Activated T-helper 17 cell treated with anti-CD3 and anti-CD28 coated beads, Interleukin-2, amount 50 U/mL, for 72 hours (primary cell): Measurements from ENCODE around the gene OSBPL6. TPM values are rescaled to one million over a fixed set of nuclear protein-coding genes. Genes with fewer than 3 reads are reported as not detected.

Experiments used
- ATAC-seq: fragments of 150-1000 bp; cut with Tn5 transposase; replicated peaks from 2 replicates; pipeline ENCODE4 v1.10.0; 2021; ENCODE audit warnings: mild to moderate bottlenecking, moderate library complexity
- H3K27ac Mint-ChIP-seq: one replicate; pipeline ENCODE4 v1.8.0; 2022; ENCODE audit warnings: mixed read lengths
- H3K27me3 Mint-ChIP-seq: one replicate; pipeline ENCODE4 v1.8.0; 2022; ENCODE audit warnings: mixed read lengths
- H3K36me3 Mint-ChIP-seq: one replicate; pipeline ENCODE4 v1.8.0; 2022; ENCODE audit warnings: low read depth, mild to moderate bottlenecking, mixed read lengths
- H3K4me1 Mint-ChIP-seq: one replicate; pipeline ENCODE4 v1.8.0; 2022; ENCODE audit warnings: mixed read lengths
- H3K4me3 Mint-ChIP-seq: one replicate; pipeline ENCODE4 v1.8.0; 2022; ENCODE audit warnings: mild to moderate bottlenecking, mixed read lengths
- H3K9me3 Mint-ChIP-seq: one replicate; pipeline ENCODE4 v1.8.0; 2022; ENCODE audit warnings: mixed read lengths
- total RNA-seq, 2 donors: library from RNA; stranded (reverse); gene quantifications; one replicate each; pipeline ENCODE4 v1.2.3, GENCODE V29; 2022

OSBPL6 gene
- total RNA-seq, 2 donors from 2014 or later, result 0.77 to 1.0 TPM

DNA sequence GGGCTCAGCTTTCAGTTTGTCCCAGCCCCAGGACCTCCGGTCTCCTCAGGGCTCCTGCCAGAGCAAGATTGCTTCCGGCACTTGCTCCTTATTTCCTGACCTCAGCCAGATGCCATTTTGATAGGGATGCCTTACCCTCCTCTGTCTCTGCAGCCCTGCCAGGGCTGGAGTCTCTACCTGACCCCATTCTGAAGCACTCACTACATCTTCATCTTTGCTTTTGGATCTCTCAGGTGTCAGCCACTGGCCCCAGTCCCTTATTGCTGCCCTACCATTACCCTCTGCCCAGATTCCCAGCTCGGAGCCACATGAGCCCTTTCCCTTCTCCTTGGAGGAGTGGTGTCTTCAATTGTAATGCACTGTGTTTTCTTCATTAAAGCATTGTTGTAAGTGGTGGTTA, 17.1 kb downstream of the OSBPL6 start:
- ATAC-seq, result no peak
- Mint-ChIP-seq H3K36me3 (no peaks in the 10 kb centered on the region), H3K27ac (no peak overlapping the region), H3K4me1 (no peaks in the 10 kb centered on the region), H3K27me3 (peaks cover 44% of the 10 kb centered on the region), H3K4me3 (no peak overlapping the region), H3K9me3 (no peaks in the 10 kb centered on the region)

DNA sequence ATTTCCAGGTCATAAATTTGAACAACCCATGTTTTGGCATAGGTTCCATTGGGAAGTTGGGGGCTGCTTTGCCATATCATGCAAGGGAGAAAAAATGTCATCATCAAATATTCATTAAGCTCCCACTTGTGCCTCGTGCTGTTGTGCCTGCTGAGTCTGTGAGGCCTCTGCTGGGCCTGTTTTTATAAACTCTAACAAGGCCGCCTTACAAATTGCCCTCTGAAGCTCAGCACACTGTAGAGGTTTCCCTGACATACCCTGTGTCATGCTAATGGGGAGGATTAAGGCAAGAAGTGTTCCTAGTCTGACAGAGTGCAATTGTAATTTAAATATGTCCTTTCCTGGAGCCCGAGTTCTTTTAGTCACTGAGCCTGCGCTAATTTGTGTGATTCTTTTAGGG, 17.6 kb downstream of the OSBPL6 start:
- ATAC-seq, result no peak
- Mint-ChIP-seq H3K36me3 (no peaks in the 10 kb centered on the region), H3K27ac (no peak overlapping the region), H3K4me1 (no peaks in the 10 kb centered on the region), H3K9me3 (no peaks in the 10 kb centered on the region), H3K27me3 (peaks cover 48% of the 10 kb centered on the region), H3K4me3 (no peak overlapping the region)

DNA sequence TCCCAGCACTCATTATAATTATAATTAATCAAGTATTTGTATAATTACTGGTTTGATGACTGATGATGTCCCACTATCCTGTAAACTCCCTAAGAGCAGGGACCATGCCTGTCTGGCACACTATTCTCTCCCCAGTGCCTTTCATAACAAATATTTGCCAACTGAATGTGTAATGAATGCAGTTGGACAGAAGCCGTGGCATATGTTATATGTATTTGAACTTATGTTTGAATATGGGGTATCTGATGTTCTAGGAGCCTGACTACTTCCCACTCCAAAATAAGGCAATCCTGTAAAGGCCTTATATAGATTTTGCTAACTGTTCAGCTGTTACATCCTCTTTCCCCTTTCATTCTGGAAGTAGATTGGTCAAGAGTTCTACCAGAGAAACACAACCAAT, 19.7 kb downstream of the OSBPL6 start:
- H3K9me3 Mint-ChIP-seq, result no peaks in the 10 kb centered on the region
- peaks cover 37% of the 10 kb centered on the region for H3K27me3 Mint-ChIP-seq
- no peak overlapping the region for H3K27ac Mint-ChIP-seq
- no peak for ATAC-seq
- H3K4me1 Mint-ChIP-seq, result no peaks in the 10 kb centered on the region
- H3K4me3 Mint-ChIP-seq, result no peak overlapping the region
- H3K36me3 Mint-ChIP-seq, result no peaks in the 10 kb centered on the region

DNA sequence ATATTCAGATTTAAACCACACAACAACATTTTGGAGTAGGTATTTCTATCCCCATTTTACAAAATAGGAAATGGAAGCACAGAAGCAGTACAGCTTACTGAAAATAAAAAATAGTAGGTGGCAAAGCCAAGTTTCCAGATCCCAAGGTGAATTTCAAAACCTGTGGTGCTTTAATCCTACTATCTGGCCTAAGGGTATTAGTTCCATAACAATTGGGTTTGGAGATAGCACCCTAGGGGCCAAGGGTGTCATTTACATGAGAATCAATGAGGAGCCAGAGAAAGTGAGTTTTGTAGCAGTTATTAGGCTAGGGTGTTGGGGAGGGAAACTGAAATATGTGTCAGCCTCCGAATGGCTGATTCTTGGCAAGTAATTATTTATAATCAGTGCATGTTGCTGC, 24.9 kb downstream of the OSBPL6 start:
- no peak for ATAC-seq
- no peaks in the 10 kb centered on the region for H3K4me1 Mint-ChIP-seq
- H3K9me3 Mint-ChIP-seq, result no peaks in the 10 kb centered on the region
- H3K27me3 Mint-ChIP-seq, result peaks cover 41% of the 10 kb centered on the region
- H3K4me3 Mint-ChIP-seq, result no peak overlapping the region
- no peaks in the 10 kb centered on the region for H3K36me3 Mint-ChIP-seq
- H3K27ac Mint-ChIP-seq, result no peak overlapping the region

DNA sequence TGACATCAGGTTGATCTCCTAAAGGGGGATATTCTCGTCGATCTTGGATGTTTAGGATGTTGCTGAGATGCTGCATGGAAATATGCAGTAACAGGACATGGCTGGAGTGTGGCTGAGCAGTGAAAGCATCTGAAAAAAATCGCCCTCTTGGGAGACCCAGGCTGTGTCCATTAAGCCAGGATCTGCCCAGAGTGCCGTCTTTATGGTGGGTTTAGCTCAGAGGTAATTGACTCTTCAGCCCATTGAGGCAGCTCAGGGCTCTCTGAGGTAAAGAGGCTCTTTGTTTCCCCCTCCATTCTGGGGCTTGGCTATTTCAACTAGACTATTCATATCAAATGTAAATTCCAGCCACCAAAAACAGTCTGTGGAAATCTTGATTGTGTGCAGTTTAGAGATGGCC, 26.5 kb downstream of the OSBPL6 start:
- H3K4me3 Mint-ChIP-seq, result no peak overlapping the region
- H3K36me3 Mint-ChIP-seq, result no peaks in the 10 kb centered on the region

DNA sequence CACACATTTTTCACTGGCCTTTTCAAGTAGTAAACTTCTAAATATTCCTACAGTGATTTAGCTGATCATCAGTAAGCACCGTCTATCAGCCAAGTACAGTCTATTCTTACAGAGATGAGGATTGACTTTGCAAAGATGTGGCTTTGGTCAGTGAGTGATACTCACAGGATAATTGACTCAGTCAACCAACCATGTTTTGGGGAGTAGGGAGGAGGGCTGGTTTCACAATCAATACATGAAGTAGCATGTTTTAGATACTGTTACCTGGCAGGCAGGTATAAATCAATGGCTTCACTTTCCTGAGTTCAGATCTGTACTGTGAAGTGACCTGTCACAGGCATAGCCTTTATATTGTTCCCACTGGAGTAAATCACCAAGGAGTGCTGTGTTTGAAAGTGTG, 27.2 kb downstream of the OSBPL6 start:
- H3K4me3 Mint-ChIP-seq, result no peak overlapping the region
- H3K9me3 Mint-ChIP-seq, result no peaks in the 10 kb centered on the region
- ATAC-seq, result no peak
- peaks cover 45% of the 10 kb centered on the region for H3K27me3 Mint-ChIP-seq
- no peaks in the 10 kb centered on the region for H3K36me3 Mint-ChIP-seq
- no peaks in the 10 kb centered on the region for H3K4me1 Mint-ChIP-seq
- no peak overlapping the region for H3K27ac Mint-ChIP-seq

More for the DNA sequence above, 26.5 kb downstream of the OSBPL6 start:
- no peak overlapping the region for H3K27ac Mint-ChIP-seq
- no peak for ATAC-seq
- peaks cover 44% of the 10 kb centered on the region for H3K27me3 Mint-ChIP-seq
- H3K9me3 Mint-ChIP-seq, result no peaks in the 10 kb centered on the region
- H3K4me1 Mint-ChIP-seq, result no peaks in the 10 kb centered on the region

DNA sequence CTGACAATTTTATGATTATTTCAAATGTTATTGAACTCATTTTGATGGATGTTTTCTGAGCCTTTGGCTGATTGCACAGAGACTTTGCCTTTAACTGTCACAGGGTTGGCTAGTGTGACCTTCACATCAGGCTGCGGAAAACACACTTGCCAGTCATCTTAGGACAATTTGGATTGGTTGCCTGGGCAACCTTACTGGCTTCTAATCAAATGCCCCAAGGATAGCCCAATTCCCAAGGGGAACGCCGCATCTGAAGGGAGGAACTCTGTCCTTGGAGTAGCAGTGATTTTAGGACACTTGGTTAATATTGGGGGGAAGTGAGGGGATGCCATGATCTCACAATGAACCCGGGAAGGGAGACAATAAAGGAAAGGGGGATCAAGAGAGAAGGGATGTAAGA, 29.5 kb downstream of the OSBPL6 start:
- H3K27me3 Mint-ChIP-seq, result peaks cover 41% of the 10 kb centered on the region
- no peak for ATAC-seq
- no peak overlapping the region for H3K27ac Mint-ChIP-seq
- no peaks in the 10 kb centered on the region for H3K9me3 Mint-ChIP-seq
- no peak overlapping the region for H3K4me3 Mint-ChIP-seq
- no peaks in the 10 kb centered on the region for H3K4me1 Mint-ChIP-seq
- no peaks in the 10 kb centered on the region for H3K36me3 Mint-ChIP-seq

DNA sequence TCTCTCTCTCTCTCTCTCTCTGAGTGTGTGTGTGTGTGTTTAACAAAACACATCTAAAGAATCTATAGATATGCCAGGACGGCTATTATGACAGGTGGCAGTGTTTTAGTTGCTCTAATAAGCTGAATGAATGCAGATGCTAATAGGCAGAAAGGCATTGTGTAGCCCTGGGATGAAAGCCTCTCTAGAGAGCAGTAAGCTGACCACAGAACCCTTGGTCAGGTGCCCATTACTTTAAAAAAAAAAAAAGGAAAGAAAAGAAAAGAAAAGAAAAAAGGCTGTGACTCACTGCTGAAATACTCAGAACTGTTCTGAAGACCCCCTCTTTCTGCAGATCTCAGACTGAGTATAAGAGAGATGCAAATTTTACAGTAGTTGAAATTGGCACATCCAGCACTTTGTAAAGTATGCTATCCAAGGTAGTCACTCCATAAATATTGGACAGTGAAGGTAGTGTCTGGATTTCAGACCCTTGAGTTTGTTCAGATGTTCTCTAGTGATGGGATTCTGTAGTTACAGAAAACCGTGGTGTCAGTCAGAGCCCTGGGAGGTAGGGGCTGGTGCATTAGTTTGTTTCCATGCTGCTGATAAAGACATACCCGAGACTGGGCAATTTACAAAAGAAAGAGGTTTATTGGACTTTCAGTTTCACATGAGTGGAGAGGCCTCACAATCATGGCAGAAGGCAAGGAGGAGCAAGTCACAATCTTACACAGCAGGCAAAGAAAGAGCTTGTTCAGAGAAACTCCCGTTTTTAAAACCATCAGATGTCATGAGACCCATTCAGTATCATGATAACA, 30.9 kb downstream of the OSBPL6 start:
- Mint-ChIP-seq H3K4me1 (no peaks in the 10 kb centered on the region), H3K9me3 (no peaks in the 10 kb centered on the region), H3K27me3 (peaks cover 38% of the 10 kb centered on the region), H3K36me3 (no peaks in the 10 kb centered on the region), H3K27ac (no peak overlapping the region), H3K4me3 (no peak overlapping the region)
- ATAC-seq, result no peak

DNA sequence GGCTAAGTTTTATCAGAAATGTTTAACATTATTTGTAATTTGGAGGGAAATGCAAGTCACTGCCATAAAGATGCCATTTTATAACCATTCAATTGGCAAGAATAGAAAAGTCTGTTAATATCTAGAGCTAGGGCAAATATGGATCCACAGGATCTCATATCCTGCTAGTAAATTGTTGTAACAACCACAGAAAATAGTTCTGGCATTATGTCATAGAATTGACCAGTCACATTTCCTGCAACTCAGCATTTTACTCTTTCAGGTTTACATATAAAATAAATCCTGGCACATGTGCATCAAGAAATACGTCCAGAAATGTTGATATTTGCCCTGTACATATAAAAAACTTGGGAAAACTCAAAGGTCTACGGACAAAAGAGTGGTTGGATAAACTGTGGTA, 32.9 kb downstream of the OSBPL6 start:
- Mint-ChIP-seq H3K27ac (no peak overlapping the region), H3K9me3 (no peaks in the 10 kb centered on the region), H3K36me3 (no peaks in the 10 kb centered on the region), H3K4me1 (no peaks in the 10 kb centered on the region), H3K4me3 (no peak overlapping the region), H3K27me3 (peaks cover 25% of the 10 kb centered on the region)
- no peak for ATAC-seq

DNA sequence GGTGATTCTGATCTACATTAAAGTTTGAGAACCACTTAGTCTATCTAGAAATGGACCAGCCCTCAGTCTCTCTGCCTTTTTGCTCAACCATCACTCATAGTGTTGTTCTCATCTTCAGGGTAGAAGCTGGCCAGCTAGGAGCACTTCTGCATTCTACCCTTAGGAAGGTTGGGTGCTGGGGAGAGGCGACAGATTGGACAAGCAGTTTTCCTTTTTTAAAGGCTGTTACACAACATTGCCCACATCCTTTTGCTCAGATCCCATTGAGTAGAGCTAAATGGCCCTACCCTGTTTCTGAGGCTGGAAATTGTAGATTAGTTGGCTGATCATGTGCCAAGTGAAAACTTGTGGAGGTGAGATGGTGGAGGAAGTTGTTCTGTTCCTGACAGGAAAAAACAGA, 35.6 kb downstream of the OSBPL6 start:
- Mint-ChIP-seq H3K4me1 (no peaks in the 10 kb centered on the region), H3K9me3 (no peaks in the 10 kb centered on the region), H3K27me3 (peaks cover 12% of the 10 kb centered on the region), H3K36me3 (no peaks in the 10 kb centered on the region), H3K27ac (no peak overlapping the region), H3K4me3 (no peak overlapping the region)
- ATAC-seq, result no peak

DNA sequence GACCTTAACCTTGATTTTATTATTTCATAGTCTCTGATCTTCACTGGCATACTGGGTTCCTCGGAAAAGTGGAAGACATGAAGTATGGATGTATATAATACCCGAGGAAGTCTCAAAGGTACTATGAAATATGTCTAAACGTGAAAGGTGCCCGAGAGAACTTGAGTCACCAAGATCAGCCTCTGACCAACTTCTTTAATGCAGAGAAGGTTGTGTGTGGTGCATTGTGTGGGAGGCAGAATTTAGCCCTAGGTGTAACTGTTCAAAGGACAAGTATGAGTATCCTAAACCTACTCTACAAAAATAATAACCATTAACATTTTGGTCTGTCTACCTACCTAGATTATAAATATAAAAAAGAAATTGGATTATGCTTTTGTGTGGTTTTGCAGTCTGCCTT, 36.1 kb downstream of the OSBPL6 start:
- Mint-ChIP-seq H3K4me3 (no peak overlapping the region), H3K27ac (no peak overlapping the region), H3K36me3 (no peaks in the 10 kb centered on the region), H3K27me3 (peaks cover 9% of the 10 kb centered on the region), H3K4me1 (no peaks in the 10 kb centered on the region), H3K9me3 (no peaks in the 10 kb centered on the region)
- no peak for ATAC-seq

DNA sequence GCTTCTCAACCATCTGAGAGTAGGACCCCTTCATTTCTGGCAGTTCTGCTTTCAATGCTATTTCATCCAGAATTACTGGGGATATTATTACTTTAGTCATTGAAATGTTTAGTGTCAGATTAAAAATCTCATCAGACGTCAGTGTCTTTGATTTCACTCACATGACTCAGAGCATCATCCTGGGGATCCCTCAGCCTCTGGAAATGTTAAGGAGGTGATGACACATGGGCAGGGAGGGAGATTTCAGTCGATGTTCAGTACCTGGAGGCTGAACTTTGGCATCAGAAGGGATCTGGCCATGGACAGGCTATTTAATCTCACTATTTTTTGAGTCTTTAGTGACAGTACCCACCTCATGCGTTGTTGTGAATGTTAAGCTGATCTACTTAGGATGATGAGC, 39.1 kb downstream of the OSBPL6 start:
- H3K4me1 Mint-ChIP-seq, result no peaks in the 10 kb centered on the region
- no peaks in the 10 kb centered on the region for H3K36me3 Mint-ChIP-seq
- peaks cover 5% of the 10 kb centered on the region for H3K27me3 Mint-ChIP-seq
- H3K27ac Mint-ChIP-seq, result no peak overlapping the region
- no peak overlapping the region for H3K4me3 Mint-ChIP-seq
- ATAC-seq, result no peak
- H3K9me3 Mint-ChIP-seq, result no peaks in the 10 kb centered on the region

DNA sequence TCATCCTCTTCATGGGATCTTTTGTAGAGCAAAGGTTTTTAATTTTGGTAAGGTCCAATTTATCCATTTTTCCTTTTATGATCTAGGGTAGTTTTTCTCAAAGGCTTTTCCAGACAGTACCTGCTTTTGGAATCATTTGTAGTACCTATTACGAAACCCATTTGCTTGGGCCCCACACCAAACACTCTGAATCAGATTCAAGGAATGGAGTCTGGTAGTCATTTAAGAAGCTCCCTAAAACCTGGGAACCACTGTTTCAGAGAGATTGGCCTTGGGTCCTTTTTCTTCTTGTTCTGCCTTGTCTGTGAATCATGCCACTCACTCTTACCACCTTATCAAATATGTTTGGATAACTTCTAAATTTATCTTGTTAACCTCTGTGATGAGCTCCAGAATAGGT, 40.3 kb downstream of the OSBPL6 start:
- no peaks in the 10 kb centered on the region for H3K36me3 Mint-ChIP-seq
- no peaks in the 10 kb centered on the region for H3K9me3 Mint-ChIP-seq
- no peak overlapping the region for H3K27ac Mint-ChIP-seq
- H3K4me3 Mint-ChIP-seq, result no peak overlapping the region
- no peaks in the 10 kb centered on the region for H3K4me1 Mint-ChIP-seq
- no peak for ATAC-seq
- peaks cover 5% of the 10 kb centered on the region for H3K27me3 Mint-ChIP-seq

DNA sequence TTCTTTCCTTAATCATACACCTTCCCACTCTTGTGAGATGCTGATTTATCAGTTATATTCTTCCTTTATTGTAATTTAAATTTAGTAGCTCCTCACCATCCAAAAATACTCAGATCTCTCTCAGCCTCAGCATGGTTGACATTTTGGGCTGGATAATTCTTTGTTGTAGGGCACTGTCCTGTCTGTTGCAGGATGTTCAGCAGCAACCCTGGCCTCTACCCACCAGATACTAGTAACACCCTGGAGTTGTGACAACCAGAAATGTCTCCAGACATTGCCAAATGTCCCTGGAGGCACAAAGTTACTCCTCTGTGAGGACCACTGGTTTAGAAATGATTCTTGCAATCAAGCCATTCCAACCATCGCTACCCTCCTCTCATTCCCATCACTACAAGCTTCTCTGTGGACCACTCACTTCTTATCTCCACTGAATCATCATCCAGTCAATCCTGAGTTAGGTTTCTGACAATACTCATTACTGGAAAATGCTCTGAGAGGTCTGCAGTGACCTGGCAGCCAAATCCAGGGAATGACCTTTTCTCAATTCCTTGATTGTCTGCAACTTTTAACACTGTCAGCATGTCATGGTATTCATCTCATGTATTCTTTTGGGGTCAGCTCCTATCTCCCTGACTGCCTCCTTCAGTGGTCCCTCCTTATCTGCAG, 43.3 kb downstream of the OSBPL6 start:
- no peaks in the 10 kb centered on the region for H3K36me3 Mint-ChIP-seq
- no peaks in the 10 kb centered on the region for H3K4me1 Mint-ChIP-seq
- H3K27ac Mint-ChIP-seq, result no peak overlapping the region
- no peaks in the 10 kb centered on the region for H3K9me3 Mint-ChIP-seq
- no peak overlapping the region for H3K4me3 Mint-ChIP-seq
- peaks cover 7% of the 10 kb centered on the region for H3K27me3 Mint-ChIP-seq
- no peak for ATAC-seq

DNA sequence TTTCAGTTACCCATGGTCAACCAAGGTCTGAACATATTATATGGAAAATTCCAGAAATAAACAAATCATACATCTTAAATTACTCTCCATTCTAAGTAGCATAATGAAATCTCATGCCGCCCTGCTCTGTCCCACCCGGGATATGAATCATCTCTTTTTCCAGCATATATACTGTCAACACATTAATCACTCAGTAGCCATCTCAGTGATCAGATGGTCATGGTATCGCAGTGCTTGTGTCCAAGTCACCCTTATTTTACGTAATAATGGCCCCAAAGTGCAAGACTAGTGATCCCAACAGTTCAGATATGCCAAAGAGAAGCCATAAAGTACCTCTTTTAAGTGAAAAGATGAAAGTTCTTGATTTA, 43.8 kb downstream of the OSBPL6 start:
- Mint-ChIP-seq H3K27me3 (peaks cover 7% of the 10 kb centered on the region), H3K4me1 (no peaks in the 10 kb centered on the region), H3K9me3 (no peaks in the 10 kb centered on the region), H3K4me3 (no peak overlapping the region), H3K27ac (no peak overlapping the region), H3K36me3 (no peaks in the 10 kb centered on the region)
- ATAC-seq, result no peak
